C4-2B (cell line): Measurements from ENCODE around the gene EXD3.
"Not testable (repeated sequence)": the region's sequence is repeated elsewhere in the genome, so short reads cannot be mapped to it uniquely, and the experiment has no call there.

Experiments
- H3K27ac ChIP-seq: fragments of 450-650 bp; 2 replicates; pipeline ENCODE4 v1.5.1; 2017
- CTCF ChIP-seq: fragments of 450-650 bp; conservative IDR thresholded peaks from 2 replicates; pipeline ENCODE4 v1.5.1; 2017; ENCODE audit warnings: mild to moderate bottlenecking
- ZFX ChIP-seq: fragments of 450-650 bp; IDR thresholded peaks from 2 replicates; pipeline ENCODE4 v1.6.1; 2017

The EXD3 gene

GRCh38 chr9:137339045-137339907 is 83.7 kb downstream of the EXD3 start:
- TF ChIP-seq ZFX (no peak), CTCF (no peak)
- H3K27ac ChIP-seq, result no peak overlapping the region

GRCh38 chr9:137336735-137337134 is 86.2 kb downstream of the EXD3 start:
- TF ChIP-seq ZFX (no peak), CTCF (no peak)
- H3K27ac ChIP-seq, result no peak overlapping the region

- no peak overlapping the region for H3K27ac ChIP-seq
- TF ChIP-seq ZFX (no peak), CTCF (no peak)
Observed at GRCh38 chr9:137333016-137333671, 89.8 kb downstream of the EXD3 start.

GRCh38 chr9:137331929-137332328 is 91.0 kb downstream of the EXD3 start:
- H3K27ac ChIP-seq, result no peak overlapping the region
- TF ChIP-seq ZFX, result no peak
- no peak for TF ChIP-seq CTCF

GRCh38 chr9:137330689-137331088 is 92.3 kb downstream of the EXD3 start:
- no peak overlapping the region for H3K27ac ChIP-seq
- TF ChIP-seq CTCF, result no peak
- TF ChIP-seq ZFX, result no peak

GRCh38 chr9:137329590-137329989 is 93.4 kb downstream of the EXD3 start:
- H3K27ac ChIP-seq, result not testable (repeated sequence)

GRCh38 chr9:137327641-137328550 is 95.1 kb downstream of the EXD3 start:
- H3K27ac ChIP-seq, result not testable (repeated sequence)

GRCh38 chr9:137326445-137327065 is 96.4 kb downstream of the EXD3 start:
- TF ChIP-seq ZFX (no peak), CTCF (no peak)
- H3K27ac ChIP-seq, result no peak overlapping the region
